Measurements from ENCODE around the gene SLC30A5.

DNA sequence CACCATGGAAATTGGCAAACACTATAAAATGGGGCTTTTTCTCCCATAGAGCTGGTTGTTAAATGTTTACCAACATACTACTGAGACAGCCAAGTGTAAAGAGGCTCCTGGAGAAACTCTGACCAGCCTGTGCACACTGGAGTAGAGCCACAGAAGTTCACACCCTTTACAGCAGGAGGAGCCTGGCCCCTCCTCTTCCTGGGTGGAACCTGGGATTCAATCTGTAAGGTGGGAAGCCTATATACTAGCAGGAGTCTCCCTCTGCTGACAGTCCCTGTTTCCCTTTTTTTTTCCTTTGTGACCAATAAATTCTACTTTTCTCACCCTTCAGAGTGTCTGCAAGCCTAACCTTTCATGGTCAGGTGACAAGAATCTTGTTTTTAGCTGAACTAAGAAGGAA lies 10.4 kb upstream of the SLC30A5 start:
- no peak for TF ChIP-seq POLR2A (IDR thresholded peaks at IDR 0.05)
- TF ChIP-seq CTCF (IDR thresholded peaks at IDR 0.05), result no peak
- no peak for TF ChIP-seq EP300 (IDR thresholded peaks at IDR 0.05)
- no peak for TF ChIP-seq POLR2AphosphoS5 (IDR thresholded peaks at IDR 0.05)

All from suprapubic skin (tissue), 4 donors.